GM18517 (cell line): Measurements from ENCODE around the gene IST1.
A peak's percentile ranks its signal among the peaks of the same experiment; 100 is the strongest.

Experiments
- ATAC-seq: cut with Tn5 transposase; IDR thresholded peaks from one replicate; pipeline ENCODE4 v1.9.1; 2021; ENCODE audit warnings: mild to moderate bottlenecking, moderate library complexity; ENCODE audit not compliant: unreplicated experiment

The IST1 gene

GRCh38 chr16:71961066-71962039 lies 66.0 kb downstream of the IST1 start:
- peak; percentile 68 for ATAC-seq

DNA sequence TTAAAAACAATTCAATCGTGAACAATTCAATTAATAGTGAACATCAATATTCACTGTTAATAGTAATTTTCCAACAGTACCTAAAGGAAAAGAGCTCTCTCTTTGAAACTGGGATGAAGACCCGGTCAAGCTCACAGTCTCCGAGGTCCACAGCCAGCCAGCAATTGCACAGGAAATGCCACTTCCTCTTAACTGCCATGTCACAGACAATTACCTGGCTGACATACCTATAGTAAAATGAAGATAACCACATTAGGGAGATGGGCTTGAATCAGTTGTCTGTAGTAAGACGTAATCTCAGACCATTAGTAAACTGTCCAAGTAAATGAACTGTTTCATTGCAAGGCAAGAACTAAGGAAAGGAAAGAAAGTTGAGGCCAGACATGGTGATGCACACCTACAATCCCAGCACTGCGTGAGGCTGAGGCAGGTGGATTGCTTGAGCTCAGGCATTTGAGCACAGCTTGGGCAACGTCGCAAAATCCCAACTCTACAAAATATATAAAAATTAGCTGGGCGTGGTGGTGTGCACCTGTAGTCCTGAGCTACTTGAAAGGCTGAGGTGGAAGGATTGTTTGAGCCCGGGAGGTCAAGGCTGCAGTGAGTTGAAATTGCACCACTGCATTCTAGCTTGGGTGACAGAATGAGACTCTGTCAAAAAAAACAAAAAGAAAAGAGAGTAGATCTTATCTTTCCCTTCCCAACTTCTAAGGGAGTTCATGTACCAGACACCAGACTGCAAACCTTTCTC lies 68.0 kb downstream of the IST1 start:
- ATAC-seq = no peak

DNA sequence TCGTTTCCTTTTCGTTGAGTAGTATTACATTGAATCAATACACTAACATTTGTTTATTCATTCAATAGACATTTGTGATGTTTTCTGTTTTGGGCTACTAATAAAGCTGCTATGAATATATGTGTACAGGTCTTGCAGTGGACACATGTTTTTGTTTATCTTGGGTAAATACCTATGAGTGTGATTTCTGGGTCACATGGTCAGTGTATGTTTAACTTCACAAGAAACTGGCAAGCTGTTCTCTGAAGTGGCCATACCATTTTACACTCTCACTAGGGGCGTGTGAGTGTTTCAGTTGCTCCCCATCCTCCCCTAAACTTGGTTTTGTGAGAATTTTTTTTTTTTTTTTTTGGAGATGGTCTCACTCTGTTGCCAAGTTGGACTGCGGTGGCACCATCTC lies 69.9 kb downstream of the IST1 start:
- ATAC-seq = no peak

GRCh38 chr16:71966932-71967331 lies 71.6 kb downstream of the IST1 start:
- ATAC-seq = no peak

DNA sequence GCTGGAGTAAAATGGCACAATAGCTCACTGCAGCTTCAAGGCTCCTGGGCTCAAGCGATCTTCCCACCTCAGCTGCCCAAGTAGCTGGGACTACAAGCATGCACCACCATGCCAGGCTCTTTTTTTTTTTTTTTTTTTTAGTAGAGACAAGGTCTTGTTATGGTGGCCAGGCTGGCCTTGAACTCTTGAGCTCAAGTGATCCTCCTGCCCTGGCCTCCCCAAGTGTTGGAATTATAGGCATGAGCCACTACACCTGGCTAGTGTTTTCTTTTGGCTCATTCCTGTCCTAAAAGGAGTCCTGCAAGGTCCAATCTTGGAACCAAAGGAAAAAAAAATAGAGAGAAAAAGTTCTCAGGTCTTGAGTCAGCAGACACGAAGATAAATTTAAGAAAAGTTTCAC lies 74.0 kb downstream of the IST1 start:
- no peak for ATAC-seq

DNA sequence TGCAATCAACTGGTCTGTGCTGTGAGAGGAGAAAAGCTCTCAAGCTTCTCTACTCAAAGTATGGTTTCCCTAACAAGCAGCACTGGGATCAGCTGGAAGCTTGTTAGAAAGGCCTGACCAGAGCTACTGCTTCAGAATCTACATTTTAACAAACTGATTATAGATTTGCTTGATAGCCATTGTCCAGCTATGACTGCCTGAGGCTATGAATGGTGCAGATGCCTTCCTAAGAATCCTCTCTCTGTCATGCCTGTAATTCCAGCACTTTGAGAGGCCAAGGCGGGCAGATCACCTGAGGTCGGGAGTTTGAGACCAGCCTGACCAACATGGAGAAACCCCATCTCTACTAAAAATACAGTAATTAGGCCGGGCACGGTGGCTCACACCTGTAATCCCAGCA lies 76.2 kb downstream of the IST1 start:
- ATAC-seq = no peak

DNA sequence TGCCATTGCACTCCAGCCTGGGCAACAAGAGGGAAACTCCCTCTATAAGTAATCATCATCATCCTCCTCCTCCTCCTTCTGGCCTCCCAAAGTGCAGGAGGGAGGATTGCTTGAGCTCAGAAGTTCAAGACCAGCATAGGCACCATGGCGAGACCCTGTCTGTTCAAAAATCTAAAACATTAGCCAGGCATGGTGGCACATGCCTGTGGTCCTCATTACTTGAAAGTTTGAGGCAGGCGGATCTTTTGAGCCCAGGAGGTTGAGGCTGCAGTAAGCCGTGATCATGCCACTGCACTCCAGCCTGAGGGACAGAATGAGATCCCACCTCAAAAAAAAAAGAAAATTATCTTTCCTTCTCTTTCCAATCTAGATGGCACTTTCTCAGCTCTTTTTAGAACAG lies 77.0 kb downstream of the IST1 start:
- ATAC-seq = no peak

GRCh38 chr16:71973001-71973400 lies 77.7 kb downstream of the IST1 start:
- ATAC-seq = no peak

DNA sequence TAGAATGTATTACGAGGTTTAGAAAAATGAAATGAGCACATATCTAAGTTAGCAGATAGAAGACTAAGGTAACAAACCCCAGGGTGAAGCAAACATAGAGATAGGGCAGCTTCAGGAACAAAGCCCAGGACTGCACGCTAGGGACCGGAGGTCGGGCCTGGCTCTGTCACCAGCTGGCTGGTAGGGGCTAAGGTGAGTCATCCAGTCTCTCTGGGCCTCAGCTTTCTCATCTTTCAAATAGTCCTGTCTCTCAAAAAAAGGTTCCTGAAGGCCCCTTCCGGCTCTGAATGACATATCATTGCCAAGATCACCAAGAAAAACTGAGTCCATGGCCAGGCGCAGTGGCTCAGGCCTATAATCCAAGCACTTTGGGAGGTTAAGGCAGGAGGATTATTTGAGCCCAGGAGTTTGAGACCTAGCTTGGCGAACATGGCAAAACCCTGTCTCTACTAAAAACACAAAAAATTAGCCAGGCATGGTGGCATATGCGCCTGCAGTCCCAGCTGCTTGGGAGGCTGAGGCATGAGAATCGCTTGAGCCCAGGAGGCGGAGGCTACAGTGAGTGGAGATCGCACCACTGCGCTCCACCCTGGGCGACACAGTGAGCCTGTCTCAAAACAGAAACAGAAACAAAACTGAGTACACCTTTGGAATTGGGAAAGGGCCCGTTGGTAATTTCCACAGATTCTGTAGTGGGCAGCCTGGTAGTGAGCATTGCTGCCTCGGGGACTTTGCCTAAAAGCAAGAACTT lies 78.9 kb downstream of the IST1 start:
- ATAC-seq = no peak
